Liver (tissue), 9 donors: ENCODE data around the gene FAM117A. TPM values are rescaled to one million over a fixed set of nuclear protein-coding genes. Genes with fewer than 3 reads are reported as not detected.
"Not testable (repeated sequence)": the region's sequence is repeated elsewhere in the genome, so short reads cannot be mapped to it uniquely, and the experiment has no call there.

ENCODE experiments used
- DNase-seq: peaks from one replicate; pipeline ENCODE4 v3.0.0-alpha.2; 2017; ENCODE audit warnings: low spot score
- H3K27ac ChIP-seq, 2 donors: one replicate each; pipeline ENCODE4 v1.7.0; 2013; ENCODE audit warnings: inconsistent platforms in 2 of 2, low read length in 2 of 2, control low read depth in 1 of 2, low read depth in 1 of 2, mild to moderate bottlenecking in 1 of 2
- H3K27me3 ChIP-seq, 4 donors: one replicate each; pipeline versions ENCODE4 v1.6.1 to v1.7.0; 2013; ENCODE audit warnings: low read length in 3 of 4, inconsistent platforms in 1 of 4, mild to moderate bottlenecking in 1 of 4, moderate library complexity in 1 of 4; ENCODE audit not compliant: control insufficient read depth in 4 of 4, insufficient read depth in 4 of 4
- H3K36me3 ChIP-seq, 4 donors: one replicate each; pipeline versions ENCODE4 v1.6.1 to v1.7.0; 2013; ENCODE audit warnings: low read length in 3 of 4, mild to moderate bottlenecking in 3 of 4, low read depth in 1 of 4, moderate library complexity in 1 of 4; ENCODE audit not compliant: control insufficient read depth in 4 of 4, insufficient read depth in 3 of 4
- H3K4me1 ChIP-seq, 4 donors: one replicate each; pipeline versions ENCODE4 v1.6.1 to v1.7.0; 2013; ENCODE audit warnings: low read length in 3 of 4, mild to moderate bottlenecking in 3 of 4, moderate library complexity in 1 of 4; ENCODE audit not compliant: control insufficient read depth in 4 of 4, insufficient read depth in 4 of 4
- H3K4me3 ChIP-seq, 3 donors: one replicate each; pipeline versions ENCODE4 v1.6.1 to v1.7.0; 2013; ENCODE audit warnings: low read length in 3 of 3, control low read depth in 1 of 3, low read depth in 1 of 3, mild to moderate bottlenecking in 1 of 3
- H3K9ac ChIP-seq, 2 donors: one replicate each; pipeline ENCODE4 v1.7.0; 2013; ENCODE audit warnings: low read length in 2 of 2, mild to moderate bottlenecking in 2 of 2, moderate library complexity in 2 of 2, control low read depth in 1 of 2, low read depth in 1 of 2
- H3K9me3 ChIP-seq, 4 donors: one replicate each; pipeline versions ENCODE4 v1.6.1 to v1.7.0; 2013; ENCODE audit warnings: low read length in 3 of 4; ENCODE audit not compliant: control insufficient read depth in 4 of 4
- CTCF ChIP-seq: fragments of 150-350 bp; IDR thresholded peaks from 2 replicates; pipeline ENCODE4 v1.5.1; 2017; ENCODE audit warnings: improper control_type of control experiment, low read depth, low read length; ENCODE audit not compliant: missing input control
- EGR1 ChIP-seq, 2 donors: IDR thresholded peaks; 2 replicates each; pipeline ENCODE4 v1.6.1; 2016 to 2018; ENCODE audit warnings: antibody characterized with exemption in 2 of 2, low read depth in 2 of 2
- FOXA1 ChIP-seq: IDR thresholded peaks from 2 replicates; pipeline ENCODE4 v1.6.1; 2016; ENCODE audit warnings: antibody characterized with exemption
- FOXA2 ChIP-seq: IDR thresholded peaks from 2 replicates; pipeline ENCODE4 v1.6.1; 2016; ENCODE audit warnings: antibody characterized with exemption
- GABPA ChIP-seq, 2 donors: IDR thresholded peaks in 1 of 2; conservative IDR thresholded peaks in 1 of 2; 2 replicates each; pipeline ENCODE4 v1.6.1; 2016; ENCODE audit warnings: antibody characterized with exemption in 2 of 2, mild to moderate bottlenecking in 1 of 2, moderate library complexity in 1 of 2
- HNF4A ChIP-seq, 2 donors: conservative IDR thresholded peaks; 2 replicates each; pipeline ENCODE4 v1.6.1; 2016; ENCODE audit warnings: antibody characterized with exemption in 2 of 2, mild to moderate bottlenecking in 2 of 2
- HNF4G ChIP-seq: IDR thresholded peaks from 2 replicates; pipeline ENCODE4 v1.6.1; 2016; ENCODE audit warnings: antibody characterized with exemption
- JUND ChIP-seq, 2 donors: IDR thresholded peaks; 2 replicates each; pipeline ENCODE4 v1.6.1; 2016; ENCODE audit warnings: antibody characterized with exemption in 2 of 2
- MAX ChIP-seq: IDR thresholded peaks from 2 replicates; pipeline ENCODE4 v1.6.1; 2016; ENCODE audit warnings: antibody characterized with exemption
- NR2F2 ChIP-seq: IDR thresholded peaks from 2 replicates; pipeline ENCODE4 v1.6.1; 2016; ENCODE audit warnings: antibody characterized with exemption
- RAD21 ChIP-seq, 2 donors: IDR thresholded peaks; 2 replicates each; pipeline ENCODE4 v1.6.1; 2016; ENCODE audit warnings: antibody characterized with exemption in 2 of 2, mild to moderate bottlenecking in 2 of 2
- RXRA ChIP-seq, 2 donors: IDR thresholded peaks; 2 replicates each; pipeline ENCODE4 v1.6.1; 2017 to 2018; ENCODE audit warnings: antibody characterized with exemption in 2 of 2, mild to moderate bottlenecking in 1 of 2
- SP1 ChIP-seq: IDR thresholded peaks from 2 replicates; pipeline ENCODE4 v1.6.1; 2018; ENCODE audit warnings: antibody characterized with exemption, mild to moderate bottlenecking
- TAF1 ChIP-seq: conservative IDR thresholded peaks from 2 replicates; pipeline ENCODE4 v1.6.1; 2016; ENCODE audit warnings: antibody characterized with exemption, mild to moderate bottlenecking
- YY1 ChIP-seq: IDR thresholded peaks from 2 replicates; pipeline ENCODE4 v1.6.1; 2016; ENCODE audit warnings: antibody characterized with exemption, mild to moderate bottlenecking
- ZBTB33 ChIP-seq: IDR thresholded peaks from 2 replicates; pipeline ENCODE4 v1.6.1; 2016; ENCODE audit warnings: antibody characterized with exemption
- WGBS: extraction: QIAGEN DNeasy Blood & Tissue Kit; methylation state at CpG from one replicate; pipeline ENCODE4 v1.1.7; 2013; 5-methylcytosine and 5-hydroxymethylcytosine counted together
- polyA plus RNA-seq, 2 donors: library from polyadenylated mRNA; stranded (reverse) in 1 of 2; unstranded in 1 of 2; fragments of 200-250 nt in 1 of 2; fragments of >200 nt in 1 of 2; fragmentation: Nextera tagmentation in 1 of 2; extraction: Ambion mirVana in 1 of 2; gene quantifications; one replicate each; pipeline versions ENCODE4 v1.2.1 to v1.2.3, GENCODE V29; 2013 to 2015
- total RNA-seq, 2 donors: library from RNA; depleted of rRNA; stranded (reverse); fragments of >200 nt; gene quantifications; one replicate each; pipeline ENCODE4 v1.2.3, GENCODE V29; 2014
- TF ChIP-seq, protein P1 (sequence below): IDR thresholded peaks from 2 replicates; pipeline ENCODE4 v1.6.1; 2016; ENCODE audit warnings: antibody characterized with exemption
- TF ChIP-seq, protein P2 (sequence below): IDR thresholded peaks from 2 replicates; pipeline ENCODE4 v1.6.1; 2016; ENCODE audit warnings: antibody characterized with exemption, mild to moderate bottlenecking
- donor health status: healthy.
- donor health status: healthy.
- donor health status: healthy.
- donor health status: healthy.
- donor health status: healthy.

The FAM117A gene
- total and polyA plus RNA-seq, 4 donors, result 4.5 to 39.3 (median 5.5) TPM

- H3K4me1 ChIP-seq, result peaks cover 2 to 19% (median 15%) of the 10 kb centered on the region in 4 donors
- no peaks in the 10 kb centered on the region for H3K27me3 ChIP-seq
- no peak overlapping the region for H3K27ac ChIP-seq
- no peaks in the 10 kb centered on the region for H3K9me3 ChIP-seq
- no peak overlapping the region for H3K9ac ChIP-seq
- whole genome bisulfite sequencing, result 95% methylated on average over 4 of the region's 4 CpGs
- no peak for DNase-seq
- no peak overlapping the region for H3K4me3 ChIP-seq
- peaks cover 0 to 2% (median 0%) of the 10 kb centered on the region in 4 donors for H3K36me3 ChIP-seq
- TF ChIP-seq NR2F2 (no peak), RXRA (IDR thresholded peaks at IDR 0.05) (no peak), JUND (IDR thresholded peaks at IDR 0.05) (no peak), GABPA (IDR thresholded peaks at IDR 0.05 in 1 of 2, conservative IDR thresholded peaks at IDR 0.05 in 1 of 2) (no peak), HNF4G (no peak), MAX (no peak), TAF1 (no peak), YY1 (no peak), RAD21 (IDR thresholded peaks at IDR 0.05) (no peak), FOXA2 (no peak), ZBTB33 (no peak)
- TF ChIP-seq, protein P1, sequence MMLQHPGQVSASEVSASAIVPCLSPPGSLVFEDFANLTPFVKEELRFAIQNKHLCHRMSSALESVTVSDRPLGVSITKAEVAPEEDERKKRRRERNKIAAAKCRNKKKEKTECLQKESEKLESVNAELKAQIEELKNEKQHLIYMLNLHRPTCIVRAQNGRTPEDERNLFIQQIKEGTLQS, result no peak
Measured at GRCh38 chr17:49727380-49727779, 36.6 kb downstream of the FAM117A start.

DNA sequence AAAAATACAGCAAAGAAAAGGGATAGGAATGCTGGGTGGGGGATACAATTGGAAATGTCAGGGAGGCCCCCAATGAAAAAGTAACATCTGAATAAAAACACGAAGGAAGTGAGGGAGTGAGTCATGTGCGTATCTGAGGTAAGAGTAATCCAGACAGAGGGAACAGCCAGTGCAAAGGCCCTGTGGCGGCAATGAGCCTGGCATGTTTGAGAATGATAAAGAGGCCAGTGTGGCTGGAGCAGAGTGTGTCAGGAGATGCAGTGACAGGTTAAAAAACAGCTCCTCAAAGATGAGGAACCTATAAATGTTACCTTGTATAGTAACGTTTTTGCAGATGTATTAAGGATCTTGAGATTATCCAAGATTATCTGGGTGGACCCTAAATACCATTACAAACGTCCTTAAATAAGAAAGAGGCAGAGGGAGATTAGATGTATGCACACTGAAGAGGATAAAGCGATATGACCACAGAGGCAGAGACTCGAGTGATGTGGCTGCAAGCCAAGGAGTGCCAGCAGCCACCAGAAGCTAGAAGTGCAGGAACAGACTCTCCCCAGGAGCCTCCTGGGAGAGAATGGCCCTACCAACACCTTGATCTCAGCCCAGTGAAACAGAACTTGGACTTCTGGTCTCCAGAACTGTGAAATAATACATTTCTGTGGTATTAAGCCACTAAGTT lies 38.3 kb downstream of the FAM117A start:
- DNase-seq, result no peak
- H3K9ac ChIP-seq, result no peak overlapping the region
- TF ChIP-seq HNF4G, result no peak
- no peak for TF ChIP-seq SP1
- no peak for TF ChIP-seq YY1
- no peak for TF ChIP-seq HNF4A (conservative IDR thresholded peaks at IDR 0.05)
- no peak for TF ChIP-seq RXRA (IDR thresholded peaks at IDR 0.05)
- TF ChIP-seq, protein P2, sequence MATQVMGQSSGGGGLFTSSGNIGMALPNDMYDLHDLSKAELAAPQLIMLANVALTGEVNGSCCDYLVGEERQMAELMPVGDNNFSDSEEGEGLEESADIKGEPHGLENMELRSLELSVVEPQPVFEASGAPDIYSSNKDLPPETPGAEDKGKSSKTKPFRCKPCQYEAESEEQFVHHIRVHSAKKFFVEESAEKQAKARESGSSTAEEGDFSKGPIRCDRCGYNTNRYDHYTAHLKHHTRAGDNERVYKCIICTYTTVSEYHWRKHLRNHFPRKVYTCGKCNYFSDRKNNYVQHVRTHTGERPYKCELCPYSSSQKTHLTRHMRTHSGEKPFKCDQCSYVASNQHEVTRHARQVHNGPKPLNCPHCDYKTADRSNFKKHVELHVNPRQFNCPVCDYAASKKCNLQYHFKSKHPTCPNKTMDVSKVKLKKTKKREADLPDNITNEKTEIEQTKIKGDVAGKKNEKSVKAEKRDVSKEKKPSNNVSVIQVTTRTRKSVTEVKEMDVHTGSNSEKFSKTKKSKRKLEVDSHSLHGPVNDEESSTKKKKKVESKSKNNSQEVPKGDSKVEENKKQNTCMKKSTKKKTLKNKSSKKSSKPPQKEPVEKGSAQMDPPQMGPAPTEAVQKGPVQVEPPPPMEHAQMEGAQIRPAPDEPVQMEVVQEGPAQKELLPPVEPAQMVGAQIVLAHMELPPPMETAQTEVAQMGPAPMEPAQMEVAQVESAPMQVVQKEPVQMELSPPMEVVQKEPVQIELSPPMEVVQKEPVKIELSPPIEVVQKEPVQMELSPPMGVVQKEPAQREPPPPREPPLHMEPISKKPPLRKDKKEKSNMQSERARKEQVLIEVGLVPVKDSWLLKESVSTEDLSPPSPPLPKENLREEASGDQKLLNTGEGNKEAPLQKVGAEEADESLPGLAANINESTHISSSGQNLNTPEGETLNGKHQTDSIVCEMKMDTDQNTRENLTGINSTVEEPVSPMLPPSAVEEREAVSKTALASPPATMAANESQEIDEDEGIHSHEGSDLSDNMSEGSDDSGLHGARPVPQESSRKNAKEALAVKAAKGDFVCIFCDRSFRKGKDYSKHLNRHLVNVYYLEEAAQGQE, result no peak
- TF ChIP-seq FOXA1, result no peak
- TF ChIP-seq, protein P1, result no peak
- no peak for TF ChIP-seq MAX
- no peak for TF ChIP-seq TAF1
- TF ChIP-seq CTCF, result no peak
- TF ChIP-seq GABPA (IDR thresholded peaks at IDR 0.05 in 1 of 2, conservative IDR thresholded peaks at IDR 0.05 in 1 of 2), result no peak
- TF ChIP-seq NR2F2, result no peak
- no peak for TF ChIP-seq RAD21 (IDR thresholded peaks at IDR 0.05)
- no peak for TF ChIP-seq EGR1 (IDR thresholded peaks at IDR 0.05; ENCODE audit: low read depth in 2 of 2)
- no peak for TF ChIP-seq FOXA2
- H3K4me1 ChIP-seq, result peaks cover 1 to 13% (median 10%) of the 10 kb centered on the region in 4 donors
- H3K27ac ChIP-seq, result no peak overlapping the region
- 94% methylated on average over 7 of the region's 7 CpGs for WGBS
- no peaks in the 10 kb centered on the region for H3K9me3 ChIP-seq
- H3K4me3 ChIP-seq, result no peak overlapping the region
- H3K27me3 ChIP-seq, result no peaks in the 10 kb centered on the region
- peaks cover 2 to 9% (median 6%) of the 10 kb centered on the region in 4 donors for H3K36me3 ChIP-seq

- not testable (repeated sequence) for H3K4me1 ChIP-seq, H3K27me3 ChIP-seq, H3K9me3 ChIP-seq, H3K9ac ChIP-seq, DNase-seq, H3K27ac ChIP-seq, H3K4me3 ChIP-seq
- WGBS, result 95% methylated on average over 6 of the region's 6 CpGs
- H3K36me3 ChIP-seq, result peaks cover 2 to 18% (median 14%) of the 10 kb centered on the region in 4 donors
Measured at GRCh38 chr17:49724552-49724951, 39.4 kb downstream of the FAM117A start.
